ENCODE data around the gene DLG5.

The DLG5 gene

DNA sequence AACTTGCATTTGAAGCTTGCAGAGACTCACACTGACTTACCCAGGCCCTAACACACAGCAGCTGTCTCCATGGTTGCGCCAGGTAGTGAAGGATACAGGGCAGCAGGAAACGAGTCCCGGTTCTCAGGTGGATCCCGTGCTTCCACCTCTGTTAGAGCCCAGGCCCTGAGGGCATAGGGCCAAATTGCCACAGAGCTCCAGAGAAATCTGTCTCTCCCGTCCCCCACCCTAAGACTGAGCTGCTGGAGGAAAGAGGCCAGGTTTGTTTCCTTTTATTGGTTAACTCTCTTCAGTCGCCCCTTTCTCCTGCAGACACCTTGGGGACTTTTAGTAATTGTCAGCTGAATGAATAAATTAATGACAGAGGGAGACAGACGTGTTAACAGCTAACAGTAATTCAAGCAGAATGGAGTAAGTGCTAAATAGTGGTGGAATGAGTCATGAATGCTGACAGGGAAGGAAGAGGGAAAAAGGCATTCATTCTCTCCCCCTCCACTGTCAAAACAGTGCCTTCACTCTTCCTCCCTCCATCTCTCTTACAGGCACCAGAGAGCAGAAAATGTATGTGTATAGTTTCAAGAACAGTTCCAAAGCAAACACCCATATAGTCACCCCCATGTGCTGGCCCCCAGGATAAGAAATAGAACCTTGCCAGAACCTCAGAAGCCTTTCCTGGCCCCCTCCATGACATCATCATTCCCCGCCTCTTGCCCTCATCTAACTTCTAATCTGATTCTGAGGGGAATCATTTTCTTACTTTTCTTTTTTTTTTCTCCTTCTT lies 16.8 kb upstream of the DLG5 start:
- no peak for DNase-seq (ENCODE audit: low read depth)

DNA sequence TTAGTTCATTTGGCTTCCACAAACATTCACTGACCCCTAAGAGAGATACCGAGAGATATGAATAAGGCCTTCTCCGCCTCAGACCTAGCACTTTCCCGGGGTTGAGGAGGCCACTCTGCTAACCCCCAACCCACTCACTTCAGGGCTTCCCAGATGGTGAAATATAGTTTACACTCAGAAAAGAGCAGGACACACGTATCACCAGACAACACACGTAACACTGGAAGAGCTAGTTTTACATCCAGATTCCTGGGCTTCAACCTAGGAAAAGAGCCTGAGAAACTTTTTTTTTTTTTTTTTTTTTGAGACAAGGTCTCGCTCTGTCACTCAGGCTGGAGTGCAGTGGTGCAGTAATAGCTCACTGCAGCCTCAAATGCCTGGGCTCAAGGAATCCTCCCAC lies 15.2 kb upstream of the DLG5 start:
- DNase-seq (ENCODE audit: low read depth): no peak

GRCh38 chr10:77940627-77941026 lies 14.1 kb upstream of the DLG5 start:
- no peak for DNase-seq (ENCODE audit: low read depth)

DNA sequence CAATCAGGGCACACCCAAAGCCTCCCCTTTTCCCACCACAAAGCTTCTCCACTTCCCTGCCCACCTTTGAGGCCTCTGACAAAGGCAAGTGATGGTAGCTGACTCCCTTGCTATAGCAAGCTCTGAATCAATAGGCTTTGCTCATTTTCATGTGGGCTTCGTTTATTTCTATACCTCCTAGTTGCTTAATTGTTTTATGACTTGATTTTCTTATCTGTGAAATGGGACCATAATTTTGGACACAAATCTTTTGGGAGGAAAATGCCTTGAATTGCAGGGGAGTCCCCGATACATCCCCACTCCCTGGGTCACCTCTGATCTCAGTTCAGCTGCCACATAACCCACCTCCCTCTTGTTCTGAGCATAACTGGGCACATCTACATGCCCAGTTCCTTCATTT lies 13.7 kb upstream of the DLG5 start:
- DNase-seq (ENCODE audit: low read depth): no peak

DNA sequence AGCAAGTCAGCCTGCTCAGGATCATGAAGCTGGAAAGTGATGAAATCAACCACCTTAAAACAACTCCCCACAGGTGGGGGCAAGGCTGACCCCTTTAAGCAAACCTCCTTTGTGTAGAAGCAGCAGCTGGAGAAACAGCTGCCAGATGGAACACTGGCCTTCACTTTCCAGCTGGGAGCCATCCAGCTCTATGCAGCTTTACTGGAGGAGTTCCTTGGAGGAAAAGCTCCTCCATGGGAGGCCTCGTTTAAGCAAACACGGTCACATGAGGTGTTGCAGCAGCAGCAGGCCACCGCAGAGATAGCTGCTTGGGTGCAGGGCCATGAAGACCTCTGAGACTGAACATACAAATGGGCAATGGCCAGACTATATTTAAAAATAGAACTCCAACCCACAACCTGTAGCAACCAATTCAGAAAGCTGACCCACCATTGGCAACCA lies 13.0 kb upstream of the DLG5 start:
- no peak for DNase-seq (ENCODE audit: low read depth)

- no peak for DNase-seq (ENCODE audit: low read depth)
Observed at GRCh38 chr10:77936697-77937567, 10.4 kb upstream of the DLG5 start.

DNA sequence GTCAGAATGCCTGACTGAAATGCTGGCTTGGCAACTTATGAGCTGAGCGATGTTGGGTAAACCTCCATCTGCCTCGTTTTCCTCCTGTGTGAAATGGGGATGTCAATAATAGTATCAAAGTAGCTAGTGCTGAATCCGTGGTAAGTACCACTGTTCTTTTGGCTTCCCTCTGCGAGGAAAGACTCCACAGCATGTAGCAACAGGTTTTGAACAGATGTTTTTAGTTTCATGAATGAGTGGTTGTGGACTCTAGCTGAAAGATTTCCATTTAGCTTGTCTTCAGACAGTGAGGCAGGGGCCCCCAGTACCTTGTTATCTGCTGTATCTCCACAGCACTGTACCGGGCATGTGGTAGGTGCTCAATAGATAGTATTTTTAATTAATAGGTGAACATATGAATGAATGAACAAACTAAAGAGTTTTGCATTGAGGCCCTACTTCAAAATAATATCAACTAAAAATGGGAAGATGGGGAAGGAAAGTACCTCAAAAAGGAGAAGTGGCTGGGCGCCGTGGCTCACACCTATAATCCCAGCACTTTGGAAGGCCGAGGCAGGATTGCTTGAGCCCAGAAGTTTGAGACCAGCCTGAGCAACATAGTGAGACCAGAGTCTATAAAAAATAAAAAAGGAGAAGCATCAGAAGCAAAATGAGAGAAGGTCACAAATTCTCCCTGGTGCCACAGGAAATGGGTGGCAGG lies 5.6 kb upstream of the DLG5 start:
- DNase-seq (ENCODE audit: low read depth): no peak

DNA sequence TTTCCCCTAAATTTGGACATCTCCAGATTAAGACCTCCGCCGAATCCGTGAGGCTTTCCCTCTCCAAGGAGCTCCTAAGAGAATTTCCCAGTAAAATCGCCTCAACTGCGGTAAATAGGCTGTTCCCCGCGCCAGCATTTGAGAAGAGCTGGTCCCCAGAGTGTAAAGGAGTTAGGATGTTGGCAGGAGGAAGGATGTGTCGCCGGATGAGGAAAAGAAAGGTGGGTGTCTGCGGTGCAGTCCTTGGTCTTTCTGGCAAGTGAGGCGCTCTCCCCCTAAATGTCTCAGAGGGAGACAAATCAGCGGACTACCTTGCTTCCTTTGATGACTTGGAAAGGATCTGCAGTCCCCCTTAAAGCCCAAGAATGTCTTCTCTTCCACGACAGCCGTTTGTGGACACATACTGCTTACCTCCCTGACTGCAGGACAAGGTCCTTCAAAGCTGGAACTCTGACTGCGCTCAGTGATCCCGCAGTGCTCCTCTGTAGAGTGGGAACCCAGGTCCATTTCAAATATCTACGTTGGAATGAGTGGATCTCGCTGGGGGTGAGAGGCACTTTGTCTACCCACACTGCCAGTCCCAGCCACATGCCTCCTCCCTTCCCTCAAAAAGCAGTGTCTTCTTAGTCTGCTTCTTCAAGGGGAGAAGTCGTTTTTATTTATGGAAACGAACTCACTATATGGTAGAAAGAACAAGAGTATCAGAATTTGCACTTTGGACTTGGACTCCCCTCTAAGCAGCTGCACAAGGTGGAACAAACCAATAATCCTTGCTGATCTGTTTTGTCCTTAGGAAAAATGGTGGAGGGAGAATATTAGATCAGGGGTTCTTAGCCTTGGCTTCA lies 1.1 kb upstream of the DLG5 start:
- DNase-seq (ENCODE audit: low read depth): no peak

GRCh38 chr10:77925795-77926565 lies 575 bp downstream of the DLG5 start:
- DNase-seq (ENCODE audit: low read depth): no peak

GRCh38 chr10:77925410-77925794 lies 1.2 kb downstream of the DLG5 start:
- no peak for DNase-seq (ENCODE audit: low read depth)

- no peak for DNase-seq (ENCODE audit: low read depth)
Observed at GRCh38 chr10:77922566-77923179, 3.9 kb downstream of the DLG5 start.

DNA sequence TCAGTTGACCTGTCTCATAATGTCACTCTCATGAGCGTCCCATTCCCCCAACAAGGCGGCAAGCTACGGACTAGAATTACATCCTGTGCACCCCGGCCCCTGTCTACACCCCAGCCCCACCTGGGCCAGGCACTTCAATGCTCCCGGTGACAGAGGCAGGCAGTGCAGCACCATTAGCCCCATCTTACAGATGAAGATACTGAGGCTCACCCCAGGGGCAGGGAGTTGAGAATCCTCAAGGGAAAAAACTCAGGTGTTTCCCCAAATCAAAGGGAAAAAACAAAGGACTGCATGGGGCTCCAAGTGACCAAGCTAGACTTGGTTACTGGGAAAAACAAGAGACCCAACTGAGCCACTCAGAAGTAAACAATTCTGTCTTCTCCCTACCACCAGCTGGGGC lies 4.5 kb downstream of the DLG5 start:
- no peak for DNase-seq (ENCODE audit: low read depth)

- DNase-seq (ENCODE audit: low read depth): no peak
Observed at GRCh38 chr10:77921395-77921794, 5.2 kb downstream of the DLG5 start.

- no peak for DNase-seq (ENCODE audit: low read depth)
Observed at GRCh38 chr10:77920495-77920894, 6.1 kb downstream of the DLG5 start.

GRCh38 chr10:77919713-77920108 lies 6.8 kb downstream of the DLG5 start:
- no peak for DNase-seq (ENCODE audit: low read depth)

DNA sequence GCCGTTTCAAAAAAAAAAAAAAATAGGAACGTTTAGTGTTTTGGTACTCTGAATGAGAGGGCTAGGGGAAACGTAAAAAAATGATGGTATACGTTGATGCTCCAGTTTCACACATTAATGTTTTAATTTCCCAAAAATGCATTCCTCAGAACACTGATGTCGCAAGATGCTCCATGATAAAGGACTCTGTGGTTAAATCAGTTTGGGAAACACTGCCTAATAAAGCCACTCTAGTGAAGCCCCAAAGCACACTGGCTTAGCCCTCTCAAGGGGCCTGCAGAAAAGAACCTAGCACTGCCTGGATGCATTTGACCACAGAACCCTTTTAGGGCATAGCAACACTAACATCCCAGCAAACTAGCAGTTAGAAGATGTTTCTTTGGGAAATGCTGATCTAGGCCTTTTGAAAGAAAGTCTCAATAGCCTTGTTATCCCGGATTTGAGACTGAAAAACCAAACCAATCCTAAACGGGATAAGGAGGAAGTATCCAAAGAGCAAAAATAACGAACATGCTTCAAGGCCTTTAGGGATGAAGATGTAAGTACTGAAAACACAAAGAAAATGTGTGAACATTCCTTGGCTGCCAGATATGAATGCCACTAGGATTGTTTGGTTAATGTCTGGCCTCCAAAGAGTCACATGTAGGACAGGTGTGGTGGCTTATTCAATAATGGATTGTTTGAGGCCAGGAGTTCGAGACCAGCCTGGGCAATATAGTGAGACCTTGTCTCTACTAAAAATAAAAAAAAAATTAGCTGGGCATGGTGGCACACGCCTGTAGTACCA lies 11.0 kb downstream of the DLG5 start:
- no peak for DNase-seq (ENCODE audit: low read depth)

- DNase-seq (ENCODE audit: low read depth): no peak
Observed at GRCh38 chr10:77913090-77913489, 13.5 kb downstream of the DLG5 start.

- DNase-seq (ENCODE audit: low read depth): no peak
Observed at GRCh38 chr10:77912576-77912975, 14.0 kb downstream of the DLG5 start.

- DNase-seq (ENCODE audit: low read depth): no peak
Observed at GRCh38 chr10:77911535-77912123, 14.9 kb downstream of the DLG5 start.

Data from stimulated activated CD8-positive, alpha-beta memory T cell treated with anti-CD3 and anti-CD28 coated beads, Interleukin-12 subunit alpha, Interleukin-12 subunit beta, amount 100 ng/mL, for 4 hours (primary cell).